Endodermal cell (in vitro differentiated cells): ENCODE data around the gene TMPRSS12. TPM values are rescaled to one million over a fixed set of nuclear protein-coding genes. Genes with fewer than 3 reads are reported as not detected.
"Not testable (repeated sequence)": the region's sequence is repeated elsewhere in the genome, so short reads cannot be mapped to it uniquely, and the experiment has no call there.

Experiments used
- DNase-seq: peaks from one replicate; pipeline ENCODE4 v3.0.0-alpha.2; 2017
- H3K27ac ChIP-seq: 2 replicates; pipeline ENCODE4 v1.5.1; 2013; ENCODE audit warnings: mild to moderate bottlenecking, low read depth, low read length, moderate library complexity
- H3K27me3 ChIP-seq: 2 replicates; pipeline ENCODE4 v1.6.1; 2013; ENCODE audit warnings: mild to moderate bottlenecking, low read length, moderate library complexity; ENCODE audit not compliant: insufficient read depth, control insufficient read depth, poor library complexity, severe bottlenecking
- H3K36me3 ChIP-seq: 2 replicates; pipeline ENCODE4 v1.7.0; 2013; ENCODE audit warnings: mild to moderate bottlenecking, low read length, moderate library complexity; ENCODE audit not compliant: control insufficient read depth, insufficient read depth
- H3K4me1 ChIP-seq: one replicate; pipeline ENCODE4 v1.7.0; 2013; ENCODE audit warnings: low read length; ENCODE audit not compliant: control insufficient read depth, insufficient read depth
- H3K4me3 ChIP-seq: 2 replicates; pipeline ENCODE4 v1.5.1; 2013; ENCODE audit warnings: mild to moderate bottlenecking, low read length, moderate library complexity
- H3K9ac ChIP-seq: 2 replicates; pipeline ENCODE4 v1.6.1; 2013; ENCODE audit warnings: mild to moderate bottlenecking, low read length, moderate library complexity; ENCODE audit not compliant: poor library complexity, severe bottlenecking; ENCODE audit errors: extremely low read depth
- H3K9me3 ChIP-seq: 2 replicates; pipeline ENCODE4 v1.6.1; 2013; ENCODE audit warnings: mild to moderate bottlenecking, low read length, moderate library complexity; ENCODE audit not compliant: control insufficient read depth
- H3K27ac Mint-ChIP-seq: 2 replicates; pipeline ENCODE4 v1.8.0; 2020; ENCODE audit warnings: mixed read lengths
- H3K27me3 Mint-ChIP-seq: 2 replicates; pipeline ENCODE4 v1.8.0; 2021; ENCODE audit warnings: mild to moderate bottlenecking, mixed read lengths; ENCODE audit not compliant: insufficient read depth
- H3K36me3 Mint-ChIP-seq: 2 replicates; pipeline ENCODE4 v1.8.0; 2020; ENCODE audit warnings: low read depth, mixed read lengths
- H3K4me1 Mint-ChIP-seq: 2 replicates; pipeline ENCODE4 v1.8.0; 2020; ENCODE audit warnings: mixed read lengths
- H3K4me3 Mint-ChIP-seq: 2 replicates; pipeline ENCODE4 v1.8.0; 2020; ENCODE audit warnings: mild to moderate bottlenecking, moderate library complexity, mixed read lengths
- H3K9me3 Mint-ChIP-seq: 2 replicates; pipeline ENCODE4 v1.8.0; 2020; ENCODE audit warnings: mild to moderate bottlenecking, mixed read lengths
- CTCF ChIP-seq: fragments of 200-600 bp; sonication (generic); conservative IDR thresholded peaks from 2 replicates; pipeline ENCODE4 v1.5.0; 2021; ENCODE audit warnings: antibody characterized with exemption, mild to moderate bottlenecking
- WGBS, 2 experiments: methylation state at CpG; one replicate each; pipeline versions ENCODE4 v1.1.5 to v1.1.7; 2013; ENCODE audit warnings: missing lambda C conversion rate in 2 of 2, mixed read lengths in 1 of 2; ENCODE audit not compliant: insufficient coverage in 1 of 2, insufficient read length in 1 of 2; 5-methylcytosine and 5-hydroxymethylcytosine counted together
- total RNA-seq, 2 donors: library from RNA; stranded (reverse); fragmentation: NEBNext Ultra II Directional in 1 of 2; extraction: Animal tissue kit (Norgen Biotek cat#: 25700) in 1 of 2; gene quantifications; 2 replicates in 1 of 2; 3 replicates in 1 of 2; pipeline ENCODE4 v1.2.1, GENCODE V29; 2021

Gene TMPRSS12
- total RNA-seq, 2 donors from 2014 or later: not detected

GRCh38 chr12:50928392-50928791, 85.7 kb downstream of the TMPRSS12 start:
- H3K27ac Mint-ChIP-seq: no peak overlapping the region

DNA sequence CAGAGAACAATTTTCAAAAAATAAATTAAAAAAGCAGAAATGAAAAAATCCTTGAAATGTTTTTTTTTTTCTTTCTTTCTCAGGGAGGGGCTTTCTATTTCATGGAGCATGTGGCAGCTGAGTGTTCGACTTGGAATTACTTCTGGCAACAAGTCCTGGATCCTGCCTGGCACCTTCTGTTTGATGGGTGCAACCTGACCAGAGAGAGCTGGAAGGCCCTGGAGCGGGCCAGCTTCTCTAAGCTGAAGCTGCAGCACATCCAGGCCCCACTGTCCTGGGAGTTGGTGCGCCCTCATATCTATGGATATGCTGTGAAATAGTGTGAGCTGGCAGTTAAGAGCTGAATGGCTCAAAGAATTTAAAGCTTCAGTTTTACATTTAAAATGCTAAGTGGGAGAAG, 87.1 kb downstream of the TMPRSS12 start:
- Histone ChIP-seq H3K4me1 (no peaks in the 10 kb centered on the region), H3K4me3 (no peak overlapping the region), H3K9ac (no peak overlapping the region), H3K27ac (no peak overlapping the region), H3K36me3 (no peaks in the 10 kb centered on the region), H3K9me3 (no peaks in the 10 kb centered on the region), H3K27me3 (no peaks in the 10 kb centered on the region)
- TF ChIP-seq CTCF: no peak
- H3K4me3 Mint-ChIP-seq: no peak overlapping the region
- no peak overlapping the region for H3K27ac Mint-ChIP-seq
- H3K27me3 Mint-ChIP-seq: peaks cover 2% of the 10 kb centered on the region
- H3K9me3 Mint-ChIP-seq: no peaks in the 10 kb centered on the region
- H3K4me1 Mint-ChIP-seq: peaks cover 19% of the 10 kb centered on the region
- peaks cover 4% of the 10 kb centered on the region for H3K36me3 Mint-ChIP-seq
- DNase-seq: no peak
- 94 to 98% methylated on average over 3 of the region's 3 CpGs for WGBS, 2 experiments

More at GRCh38 chr12:50928392-50928791, 85.7 kb downstream of the TMPRSS12 start:
- Histone ChIP-seq H3K4me1 (no peaks in the 10 kb centered on the region), H3K9me3 (no peaks in the 10 kb centered on the region), H3K27ac (no peak overlapping the region), H3K4me3 (no peak overlapping the region), H3K36me3 (no peaks in the 10 kb centered on the region), H3K9ac (no peak overlapping the region), H3K27me3 (no peaks in the 10 kb centered on the region)
- TF ChIP-seq CTCF: no peak
- DNase-seq: no peak
- 89 to 93% methylated on average over 3 of the region's 3 CpGs for WGBS, 2 experiments
- peaks cover 29% of the 10 kb centered on the region for H3K4me1 Mint-ChIP-seq
- H3K9me3 Mint-ChIP-seq: no peaks in the 10 kb centered on the region
- peaks cover 2% of the 10 kb centered on the region for H3K27me3 Mint-ChIP-seq
- no peak overlapping the region for H3K4me3 Mint-ChIP-seq
- H3K36me3 Mint-ChIP-seq: peaks cover 4% of the 10 kb centered on the region

DNA sequence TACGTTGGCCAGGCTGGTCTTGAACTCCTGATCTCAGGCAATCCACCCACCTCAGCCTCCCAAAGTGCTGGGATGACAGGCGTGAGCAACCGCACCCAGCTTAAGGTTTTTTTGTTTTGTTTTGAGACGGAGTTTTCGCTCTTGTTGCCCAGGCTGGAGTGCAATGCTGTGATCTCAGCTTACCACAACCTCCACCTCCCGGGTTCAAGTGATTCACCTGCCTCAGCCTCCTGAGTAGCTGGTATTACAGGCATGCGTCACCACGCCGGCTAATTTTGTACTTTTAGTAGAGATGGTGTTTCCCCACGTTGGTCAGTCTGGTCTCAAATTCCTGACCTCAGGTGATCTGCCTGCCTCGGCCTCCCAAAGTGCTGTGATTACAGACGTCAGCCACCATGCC, 87.8 kb downstream of the TMPRSS12 start:
- not testable (repeated sequence) for H3K27ac Mint-ChIP-seq, H3K4me3 Mint-ChIP-seq, H3K27me3 ChIP-seq, H3K36me3 ChIP-seq, H3K4me3 ChIP-seq, H3K9me3 ChIP-seq, H3K36me3 Mint-ChIP-seq, H3K9ac ChIP-seq, DNase-seq, H3K9me3 Mint-ChIP-seq, H3K27me3 Mint-ChIP-seq, H3K4me1 ChIP-seq, H3K27ac ChIP-seq
- peaks cover 16% of the 10 kb centered on the region for H3K4me1 Mint-ChIP-seq
- 95 to 96% methylated on average over 8 to 12 of the region's 12 CpGs for WGBS, 2 experiments

- H3K9me3 Mint-ChIP-seq: no peaks in the 10 kb centered on the region
- H3K27ac ChIP-seq: no peak overlapping the region
- H3K27ac Mint-ChIP-seq: no peak overlapping the region
- peaks cover 5% of the 10 kb centered on the region for H3K36me3 Mint-ChIP-seq
- TF ChIP-seq CTCF: no peak
- no peaks in the 10 kb centered on the region for H3K4me1 ChIP-seq
- no peaks in the 10 kb centered on the region for H3K27me3 Mint-ChIP-seq
- no peak overlapping the region for H3K4me3 ChIP-seq
- H3K9ac ChIP-seq: no peak overlapping the region
- no peaks in the 10 kb centered on the region for H3K27me3 ChIP-seq
- peaks cover 18% of the 10 kb centered on the region for H3K9me3 ChIP-seq
- H3K36me3 ChIP-seq: no peaks in the 10 kb centered on the region
- H3K4me1 Mint-ChIP-seq: peaks cover 19% of the 10 kb centered on the region
- DNase-seq: no peak
- WGBS, 2 experiments: 87% methylated on average over 2 of the region's 2 CpGs; no CpG with 5 or more reads in 1 of the 2 experiments
- no peak overlapping the region for H3K4me3 Mint-ChIP-seq
Observed at GRCh38 chr12:50932787-50933280, 90.1 kb downstream of the TMPRSS12 start.
